B cell (primary cell): ENCODE measurements around the gene KCTD7.

Experiments
- EZH2 ChIP-seq: IDR thresholded peaks from 2 replicates; pipeline ENCODE4 v1.6.1; 2012; ENCODE audit warnings: borderline replicate concordance, low read depth, mild to moderate bottlenecking, moderate library complexity, low read length; ENCODE audit not compliant: insufficient read depth, poor library complexity, severe bottlenecking
- TF ChIP-seq, protein P1 (sequence below): fragments of 200-600 bp; IDR thresholded peaks from one replicate; pipeline ENCODE4 v1.8.0; 2022; ENCODE audit warnings: antibody characterized with exemption, mild to moderate bottlenecking

GRCh38 chr7:66682350-66683093 lies 53.8 kb downstream of the KCTD7 start:
- TF ChIP-seq EZH2: no peak
- TF ChIP-seq, protein P1, sequence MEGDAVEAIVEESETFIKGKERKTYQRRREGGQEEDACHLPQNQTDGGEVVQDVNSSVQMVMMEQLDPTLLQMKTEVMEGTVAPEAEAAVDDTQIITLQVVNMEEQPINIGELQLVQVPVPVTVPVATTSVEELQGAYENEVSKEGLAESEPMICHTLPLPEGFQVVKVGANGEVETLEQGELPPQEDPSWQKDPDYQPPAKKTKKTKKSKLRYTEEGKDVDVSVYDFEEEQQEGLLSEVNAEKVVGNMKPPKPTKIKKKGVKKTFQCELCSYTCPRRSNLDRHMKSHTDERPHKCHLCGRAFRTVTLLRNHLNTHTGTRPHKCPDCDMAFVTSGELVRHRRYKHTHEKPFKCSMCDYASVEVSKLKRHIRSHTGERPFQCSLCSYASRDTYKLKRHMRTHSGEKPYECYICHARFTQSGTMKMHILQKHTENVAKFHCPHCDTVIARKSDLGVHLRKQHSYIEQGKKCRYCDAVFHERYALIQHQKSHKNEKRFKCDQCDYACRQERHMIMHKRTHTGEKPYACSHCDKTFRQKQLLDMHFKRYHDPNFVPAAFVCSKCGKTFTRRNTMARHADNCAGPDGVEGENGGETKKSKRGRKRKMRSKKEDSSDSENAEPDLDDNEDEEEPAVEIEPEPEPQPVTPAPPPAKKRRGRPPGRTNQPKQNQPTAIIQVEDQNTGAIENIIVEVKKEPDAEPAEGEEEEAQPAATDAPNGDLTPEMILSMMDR: no peak
